Endodermal cell (in vitro differentiated cells): Measurements from ENCODE around the gene NFE2L2. TPM values are rescaled to one million over a fixed set of nuclear protein-coding genes. Genes with fewer than 3 reads are reported as not detected.

Source experiments
- DNase-seq: peaks from one replicate; pipeline ENCODE4 v3.0.0-alpha.2; 2017
- H3K27ac ChIP-seq: 2 replicates; pipeline ENCODE4 v1.5.1; 2013; ENCODE audit warnings: mild to moderate bottlenecking, low read depth, low read length, moderate library complexity
- H3K27me3 ChIP-seq: 2 replicates; pipeline ENCODE4 v1.6.1; 2013; ENCODE audit warnings: mild to moderate bottlenecking, low read length, moderate library complexity; ENCODE audit not compliant: insufficient read depth, control insufficient read depth, poor library complexity, severe bottlenecking
- H3K36me3 ChIP-seq: 2 replicates; pipeline ENCODE4 v1.7.0; 2013; ENCODE audit warnings: mild to moderate bottlenecking, low read length, moderate library complexity; ENCODE audit not compliant: control insufficient read depth, insufficient read depth
- H3K4me1 ChIP-seq: one replicate; pipeline ENCODE4 v1.7.0; 2013; ENCODE audit warnings: low read length; ENCODE audit not compliant: control insufficient read depth, insufficient read depth
- H3K4me3 ChIP-seq: 2 replicates; pipeline ENCODE4 v1.5.1; 2013; ENCODE audit warnings: mild to moderate bottlenecking, low read length, moderate library complexity
- H3K9ac ChIP-seq: 2 replicates; pipeline ENCODE4 v1.6.1; 2013; ENCODE audit warnings: mild to moderate bottlenecking, low read length, moderate library complexity; ENCODE audit not compliant: poor library complexity, severe bottlenecking; ENCODE audit errors: extremely low read depth
- H3K9me3 ChIP-seq: 2 replicates; pipeline ENCODE4 v1.6.1; 2013; ENCODE audit warnings: mild to moderate bottlenecking, low read length, moderate library complexity; ENCODE audit not compliant: control insufficient read depth
- H3K27ac Mint-ChIP-seq: 2 replicates; pipeline ENCODE4 v1.8.0; 2020; ENCODE audit warnings: mixed read lengths
- H3K27me3 Mint-ChIP-seq: 2 replicates; pipeline ENCODE4 v1.8.0; 2021; ENCODE audit warnings: mild to moderate bottlenecking, mixed read lengths; ENCODE audit not compliant: insufficient read depth
- H3K36me3 Mint-ChIP-seq: 2 replicates; pipeline ENCODE4 v1.8.0; 2020; ENCODE audit warnings: low read depth, mixed read lengths
- H3K4me1 Mint-ChIP-seq: 2 replicates; pipeline ENCODE4 v1.8.0; 2020; ENCODE audit warnings: mixed read lengths
- H3K4me3 Mint-ChIP-seq: 2 replicates; pipeline ENCODE4 v1.8.0; 2020; ENCODE audit warnings: mild to moderate bottlenecking, moderate library complexity, mixed read lengths
- H3K9me3 Mint-ChIP-seq: 2 replicates; pipeline ENCODE4 v1.8.0; 2020; ENCODE audit warnings: mild to moderate bottlenecking, mixed read lengths
- WGBS, 2 experiments: methylation state at CpG; one replicate each; pipeline versions ENCODE4 v1.1.5 to v1.1.7; 2013; ENCODE audit warnings: missing lambda C conversion rate in 2 of 2, mixed read lengths in 1 of 2; ENCODE audit not compliant: insufficient coverage in 1 of 2, insufficient read length in 1 of 2; 5-methylcytosine and 5-hydroxymethylcytosine counted together
- total RNA-seq, 2 donors: library from RNA; stranded (reverse); fragmentation: NEBNext Ultra II Directional in 1 of 2; extraction: Animal tissue kit (Norgen Biotek cat#: 25700) in 1 of 2; gene quantifications; 2 replicates in 1 of 2; 3 replicates in 1 of 2; pipeline ENCODE4 v1.2.1, GENCODE V29; 2021
- TF ChIP-seq, protein P1 (sequence below): fragments of 200-600 bp; sonication (generic); conservative IDR thresholded peaks from 2 replicates; pipeline ENCODE4 v1.5.0; 2021; ENCODE audit warnings: antibody characterized with exemption, mild to moderate bottlenecking

NFE2L2 gene
- total RNA-seq, 2 donors from 2014 or later = 59.0 to 59.1 TPM

- no peaks in the 10 kb centered on the region for H3K27me3 ChIP-seq
- H3K9me3 ChIP-seq = no peaks in the 10 kb centered on the region
- H3K27ac ChIP-seq = no peak overlapping the region
- H3K4me1 ChIP-seq = peaks cover 8% of the 10 kb centered on the region
- TF ChIP-seq, protein P1, sequence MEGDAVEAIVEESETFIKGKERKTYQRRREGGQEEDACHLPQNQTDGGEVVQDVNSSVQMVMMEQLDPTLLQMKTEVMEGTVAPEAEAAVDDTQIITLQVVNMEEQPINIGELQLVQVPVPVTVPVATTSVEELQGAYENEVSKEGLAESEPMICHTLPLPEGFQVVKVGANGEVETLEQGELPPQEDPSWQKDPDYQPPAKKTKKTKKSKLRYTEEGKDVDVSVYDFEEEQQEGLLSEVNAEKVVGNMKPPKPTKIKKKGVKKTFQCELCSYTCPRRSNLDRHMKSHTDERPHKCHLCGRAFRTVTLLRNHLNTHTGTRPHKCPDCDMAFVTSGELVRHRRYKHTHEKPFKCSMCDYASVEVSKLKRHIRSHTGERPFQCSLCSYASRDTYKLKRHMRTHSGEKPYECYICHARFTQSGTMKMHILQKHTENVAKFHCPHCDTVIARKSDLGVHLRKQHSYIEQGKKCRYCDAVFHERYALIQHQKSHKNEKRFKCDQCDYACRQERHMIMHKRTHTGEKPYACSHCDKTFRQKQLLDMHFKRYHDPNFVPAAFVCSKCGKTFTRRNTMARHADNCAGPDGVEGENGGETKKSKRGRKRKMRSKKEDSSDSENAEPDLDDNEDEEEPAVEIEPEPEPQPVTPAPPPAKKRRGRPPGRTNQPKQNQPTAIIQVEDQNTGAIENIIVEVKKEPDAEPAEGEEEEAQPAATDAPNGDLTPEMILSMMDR = no peak
- Mint-ChIP-seq H3K27me3 (no peaks in the 10 kb centered on the region), H3K9me3 (no peaks in the 10 kb centered on the region), H3K4me1 (peaks cover 37% of the 10 kb centered on the region), H3K4me3 (no peak overlapping the region), H3K27ac (peak overlapping the region; percentile 69), H3K36me3 (peaks cover 5% of the 10 kb centered on the region)
- H3K9ac ChIP-seq = no peak overlapping the region
- no peak for DNase-seq
- no peak overlapping the region for H3K4me3 ChIP-seq
- 60 to 96% methylated on average over 1 of the region's 1 CpG for WGBS, 2 experiments
- H3K36me3 ChIP-seq = peaks cover 11% of the 10 kb centered on the region
Observed at GRCh38 chr2:177241711-177242120, 22.8 kb downstream of the NFE2L2 start.

DNA sequence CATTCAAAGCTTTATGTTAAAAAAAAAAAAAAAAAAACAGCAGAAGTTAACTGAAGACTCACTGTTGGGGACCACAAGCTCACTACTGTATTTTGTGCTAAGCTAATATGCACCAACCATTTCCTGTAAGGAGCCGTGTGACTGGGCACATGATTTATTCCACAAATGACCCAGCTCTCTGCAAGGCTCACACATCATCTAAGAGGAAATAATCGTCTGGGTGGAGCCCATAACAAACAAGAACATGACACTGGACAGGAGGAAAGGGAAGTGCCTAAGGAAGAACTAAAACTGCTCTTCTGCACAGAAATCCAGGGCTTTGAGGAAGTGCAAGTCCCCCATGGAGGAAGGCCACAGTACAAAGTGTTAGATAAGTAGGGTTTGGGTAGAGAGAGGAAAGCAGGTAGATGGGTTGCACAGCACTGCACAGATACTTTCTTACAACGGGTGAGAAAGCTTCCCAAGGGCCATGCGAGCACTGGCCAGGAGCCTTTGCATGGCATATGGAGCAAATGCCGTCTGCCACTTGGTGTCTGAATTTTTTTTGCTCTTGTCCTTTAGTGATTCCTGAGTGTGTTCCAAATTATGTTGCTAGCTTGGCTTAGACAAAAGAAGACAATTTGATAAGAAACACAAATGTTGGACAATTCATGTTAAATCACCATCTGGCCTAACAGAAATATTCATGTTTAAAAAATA is 24.4 kb downstream of the NFE2L2 start:
- H3K9ac ChIP-seq = no peak overlapping the region
- Mint-ChIP-seq H3K27me3 (no peaks in the 10 kb centered on the region), H3K4me1 (peaks cover 27% of the 10 kb centered on the region), H3K27ac (peak overlapping the region; percentile 1), H3K4me3 (no peak overlapping the region), H3K36me3 (peaks cover 13% of the 10 kb centered on the region), H3K9me3 (no peaks in the 10 kb centered on the region)
- no peaks in the 10 kb centered on the region for H3K9me3 ChIP-seq
- TF ChIP-seq, protein P1 = no peak
- no peak for DNase-seq
- WGBS, 2 experiments = 90 to 97% methylated on average over 4 to 5 of the region's 5 CpGs
- H3K4me1 ChIP-seq = peaks cover 8% of the 10 kb centered on the region
- H3K36me3 ChIP-seq = peaks cover 19% of the 10 kb centered on the region
- no peaks in the 10 kb centered on the region for H3K27me3 ChIP-seq
- no peak overlapping the region for H3K4me3 ChIP-seq
- no peak overlapping the region for H3K27ac ChIP-seq

DNA sequence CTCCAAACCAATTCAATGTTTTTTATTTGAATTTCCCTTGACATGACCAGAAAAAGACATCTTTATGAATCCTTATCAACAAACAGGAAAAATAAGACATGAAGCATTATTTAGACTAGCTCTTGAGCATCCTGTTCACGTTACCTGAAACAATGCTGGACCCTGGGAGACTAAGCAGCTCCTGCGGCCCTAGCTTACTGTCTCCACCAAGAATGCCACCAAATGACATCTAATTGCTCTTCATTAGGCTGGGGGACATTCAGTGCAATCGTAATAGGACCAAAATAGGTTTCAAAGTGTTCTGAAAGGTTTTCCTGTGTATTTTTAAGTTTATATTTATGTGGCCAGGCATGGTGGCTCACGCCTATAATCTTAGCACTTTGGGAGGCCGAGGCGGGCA is 25.5 kb downstream of the NFE2L2 start:
- Histone ChIP-seq H3K9ac (no peak overlapping the region), H3K27ac (no peak overlapping the region), H3K27me3 (no peaks in the 10 kb centered on the region), H3K9me3 (no peaks in the 10 kb centered on the region), H3K4me1 (peaks cover 8% of the 10 kb centered on the region), H3K36me3 (peaks cover 19% of the 10 kb centered on the region), H3K4me3 (no peak overlapping the region)
- TF ChIP-seq, protein P1 = no peak
- DNase-seq = no peak
- H3K36me3 Mint-ChIP-seq = peaks cover 21% of the 10 kb centered on the region
- H3K27ac Mint-ChIP-seq = no peak overlapping the region
- H3K4me3 Mint-ChIP-seq = no peak overlapping the region
- no peaks in the 10 kb centered on the region for H3K9me3 Mint-ChIP-seq
- WGBS, 2 experiments = 92 to 94% methylated on average over 2 to 6 of the region's 6 CpGs
- peaks cover 25% of the 10 kb centered on the region for H3K4me1 Mint-ChIP-seq
- no peaks in the 10 kb centered on the region for H3K27me3 Mint-ChIP-seq
